Caco-2 (cell line): ENCODE data around the gene PLPPR1. TPM values are rescaled to one million over a fixed set of nuclear protein-coding genes. Genes with fewer than 3 reads are reported as not detected.

Experiments
- BruUV-seq: library from RNA; stranded (reverse); fragments of 400-500 nt; replicated peaks from 2 replicates; lab custom pipeline; 2021; lab: Mats Ljungman, UMichigan
- CTCF ChIA-PET: fragments of 300-600 bp; sonication (Branson Sonifier 250); formaldehyde crosslinking; loops from one replicate; lab custom pipeline; 2022; ENCODE audit warnings: antibody characterized with exemption; lab: Charles Lee
- POLR2A ChIA-PET: fragments of 300-600 bp; sonication (Branson Sonifier 250); formaldehyde crosslinking; loops from one replicate; lab custom pipeline; 2022; ENCODE audit warnings: antibody characterized with exemption; lab: Charles Lee
- DNase-seq, 2 experiments: peaks; one replicate each; pipeline versions ENCODE4 v3.0.0 to v3.0.0-alpha.2; 2020 to 2022
- H3K27me3 ChIP-seq: replicated peaks from 2 replicates; pipeline ENCODE4 v1.6.0; 2011; ENCODE audit warnings: low read length; ENCODE audit not compliant: control insufficient read depth, insufficient read depth
- H3K36me3 ChIP-seq: 2 replicates; pipeline ENCODE4 v1.5.1; 2011; ENCODE audit warnings: low read length; ENCODE audit not compliant: control insufficient read depth, insufficient read depth
- H3K4me1 ChIP-seq: fragments of 250-450 bp; sonication (Bioruptor Pico); 2 replicates; pipeline ENCODE4 v1.5.1; 2020; ENCODE audit warnings: mild to moderate bottlenecking
- H3K4me3 ChIP-seq: 2 replicates; pipeline ENCODE4 v1.5.1; 2011; ENCODE audit warnings: low read depth, mild to moderate bottlenecking, control low read depth, low read length
- H3K9me3 ChIP-seq: fragments of 250-450 bp; sonication (Bioruptor Pico); 2 replicates; pipeline ENCODE4 v1.5.1; 2020; ENCODE audit warnings: mild to moderate bottlenecking, moderate library complexity
- H3K27ac Mint-ChIP-seq: one replicate; pipeline ENCODE4 v1.8.0; 2022; ENCODE audit warnings: mixed read lengths; ENCODE audit not compliant: unreplicated experiment
- H3K27me3 Mint-ChIP-seq: one replicate; pipeline ENCODE4 v1.8.0; 2022; ENCODE audit warnings: mixed read lengths; ENCODE audit not compliant: insufficient read depth, unreplicated experiment
- H3K36me3 Mint-ChIP-seq: one replicate; pipeline ENCODE4 v1.8.0; 2022; ENCODE audit warnings: mild to moderate bottlenecking, mixed read lengths; ENCODE audit not compliant: insufficient read depth, unreplicated experiment
- H3K4me1 Mint-ChIP-seq: one replicate; pipeline ENCODE4 v1.8.0; 2022; ENCODE audit warnings: low read depth, mixed read lengths; ENCODE audit not compliant: unreplicated experiment
- H3K4me3 Mint-ChIP-seq: one replicate; pipeline ENCODE4 v1.8.0; 2022; ENCODE audit warnings: mild to moderate bottlenecking, moderate library complexity, mixed read lengths; ENCODE audit not compliant: unreplicated experiment
- H3K9me3 Mint-ChIP-seq: one replicate; pipeline ENCODE4 v1.8.0; 2022; ENCODE audit warnings: mixed read lengths; ENCODE audit not compliant: unreplicated experiment
- intact Hi-C: fragments of 100-400 bp; cut with micrococcal nuclease; formaldehyde crosslinking; loops from one replicate; pipeline ENCODE4 v1.10.0; 2022; ENCODE audit not compliant: unreplicated experiment
- total RNA-seq: library from RNA; stranded (reverse); gene quantifications from 2 replicates; pipeline ENCODE4 v1.2.3, GENCODE V29; 2022
- TF ChIP-seq, protein P1 (sequence below), 2 experiments: fragments of 200-600 bp in 1 of 2; IDR thresholded peaks; 1 replicate in 1 of 2; 2 replicates in 1 of 2; pipeline versions ENCODE4 v1.5.1 to v1.8.0; 2011 to 2022; ENCODE audit warnings: antibody characterized with exemption in 1 of 2, control low read depth in 1 of 2, inconsistent platforms in 1 of 2, low read depth in 1 of 2, low read length in 1 of 2, mild to moderate bottlenecking in 1 of 2, moderate library complexity in 1 of 2; ENCODE audit not compliant: insufficient read depth in 1 of 2, severe bottlenecking in 1 of 2, unreplicated experiment in 1 of 2

Gene PLPPR1
- total RNA-seq, 1 experiment from 2014 or later = not detected

DNA sequence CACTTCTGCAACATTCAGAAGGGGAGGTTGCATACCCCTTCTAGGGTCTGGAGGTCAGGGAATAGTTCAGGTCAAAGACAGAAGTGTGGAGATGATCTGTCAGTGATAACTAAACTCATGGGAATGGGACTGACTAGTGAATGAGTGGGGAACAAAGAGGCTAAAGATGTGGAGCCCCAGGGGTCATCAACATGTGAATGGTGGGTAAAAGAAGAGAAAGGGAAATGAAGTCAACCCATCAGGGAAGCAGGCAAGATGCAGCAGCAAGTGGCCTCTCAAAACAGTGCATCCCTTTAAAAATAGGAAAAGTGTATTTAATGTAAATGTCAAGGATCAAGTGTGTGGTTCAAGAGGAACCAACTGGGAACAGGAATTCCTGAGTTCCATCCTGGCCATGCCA is 69.9 kb downstream of the PLPPR1 start:
- TF ChIP-seq, protein P1, sequence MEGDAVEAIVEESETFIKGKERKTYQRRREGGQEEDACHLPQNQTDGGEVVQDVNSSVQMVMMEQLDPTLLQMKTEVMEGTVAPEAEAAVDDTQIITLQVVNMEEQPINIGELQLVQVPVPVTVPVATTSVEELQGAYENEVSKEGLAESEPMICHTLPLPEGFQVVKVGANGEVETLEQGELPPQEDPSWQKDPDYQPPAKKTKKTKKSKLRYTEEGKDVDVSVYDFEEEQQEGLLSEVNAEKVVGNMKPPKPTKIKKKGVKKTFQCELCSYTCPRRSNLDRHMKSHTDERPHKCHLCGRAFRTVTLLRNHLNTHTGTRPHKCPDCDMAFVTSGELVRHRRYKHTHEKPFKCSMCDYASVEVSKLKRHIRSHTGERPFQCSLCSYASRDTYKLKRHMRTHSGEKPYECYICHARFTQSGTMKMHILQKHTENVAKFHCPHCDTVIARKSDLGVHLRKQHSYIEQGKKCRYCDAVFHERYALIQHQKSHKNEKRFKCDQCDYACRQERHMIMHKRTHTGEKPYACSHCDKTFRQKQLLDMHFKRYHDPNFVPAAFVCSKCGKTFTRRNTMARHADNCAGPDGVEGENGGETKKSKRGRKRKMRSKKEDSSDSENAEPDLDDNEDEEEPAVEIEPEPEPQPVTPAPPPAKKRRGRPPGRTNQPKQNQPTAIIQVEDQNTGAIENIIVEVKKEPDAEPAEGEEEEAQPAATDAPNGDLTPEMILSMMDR (IDR thresholded peaks at IDR 0.05; ENCODE audit: insufficient read depth in 1 of 2, low read depth in 1 of 2, low read length in 1 of 2, severe bottlenecking in 1 of 2, unreplicated experiment in 1 of 2) = no peak
- Histone ChIP-seq H3K4me1 (no peaks in the 10 kb centered on the region), H3K36me3 (no peaks in the 10 kb centered on the region), H3K27me3 (no peaks in the 10 kb centered on the region), H3K4me3 (no peak overlapping the region), H3K9me3 (no peaks in the 10 kb centered on the region)
- no peak overlapping the region for H3K4me3 Mint-ChIP-seq
- intact Hi-C loops = no loop called here
- H3K36me3 Mint-ChIP-seq = no peaks in the 10 kb centered on the region
- no peaks in the 10 kb centered on the region for H3K27me3 Mint-ChIP-seq
- no peaks in the 10 kb centered on the region for H3K4me1 Mint-ChIP-seq
- BruUV-seq = no TSS peak
- ChIA-PET POLR2A (no interaction called here), CTCF (no interaction called here)
- H3K27ac Mint-ChIP-seq = no peak overlapping the region
- no peaks in the 10 kb centered on the region for H3K9me3 Mint-ChIP-seq
- DNase-seq = no peak

GRCh38 chr9:101114317-101114716 is 85.8 kb downstream of the PLPPR1 start:
- no TSS peak for BruUV-seq
- ChIA-PET POLR2A (no interaction called here), CTCF (no interaction called here)
- no peak for DNase-seq
- no peaks in the 10 kb centered on the region for H3K36me3 ChIP-seq
- intact Hi-C loops = no loop called here
- Mint-ChIP-seq H3K27ac (no peak overlapping the region), H3K4me1 (no peaks in the 10 kb centered on the region), H3K27me3 (no peaks in the 10 kb centered on the region), H3K4me3 (no peak overlapping the region), H3K36me3 (no peaks in the 10 kb centered on the region), H3K9me3 (no peaks in the 10 kb centered on the region)
- H3K9me3 ChIP-seq = no peaks in the 10 kb centered on the region
- H3K4me1 ChIP-seq = no peaks in the 10 kb centered on the region
- H3K4me3 ChIP-seq = no peak overlapping the region
- no peaks in the 10 kb centered on the region for H3K27me3 ChIP-seq
- TF ChIP-seq, protein P1 (IDR thresholded peaks at IDR 0.05; ENCODE audit: insufficient read depth in 1 of 2, low read depth in 1 of 2, low read length in 1 of 2, severe bottlenecking in 1 of 2, unreplicated experiment in 1 of 2) = no peak

- Mint-ChIP-seq H3K4me3 (no peak overlapping the region), H3K36me3 (no peaks in the 10 kb centered on the region), H3K4me1 (no peaks in the 10 kb centered on the region), H3K27me3 (no peaks in the 10 kb centered on the region), H3K9me3 (no peaks in the 10 kb centered on the region), H3K27ac (no peak overlapping the region)
- intact Hi-C loops = loop anchor here (5.0 kb wide), 2 partner anchors 88 to 403 kb away; partner anchors contain the start of gene PLPPR1
- Histone ChIP-seq H3K9me3 (no peaks in the 10 kb centered on the region), H3K4me1 (no peaks in the 10 kb centered on the region), H3K27me3 (no peaks in the 10 kb centered on the region), H3K36me3 (no peaks in the 10 kb centered on the region), H3K4me3 (no peak overlapping the region)
- POLR2A ChIA-PET = no interaction called here
- BruUV-seq = no TSS peak
- TF ChIP-seq, protein P1 (IDR thresholded peaks at IDR 0.05; ENCODE audit: insufficient read depth in 1 of 2, low read depth in 1 of 2, low read length in 1 of 2, severe bottlenecking in 1 of 2, unreplicated experiment in 1 of 2) = no peak
- no peak for DNase-seq
- CTCF ChIA-PET = interaction anchor here (0.6 kb wide), 1 partner anchor 149 kb away, joined by 3 read pairs; no protein-coding TSS in a partner anchor
These were observed 86.6 kb downstream of the PLPPR1 start for GRCh38 chr9:101115102-101115501.
